NCI-H524 (cell line): ENCODE results near the gene HAUS8.
A peak's percentile ranks its signal among the peaks of the same experiment; 100 is the strongest.
"Not testable (repeated sequence)": the region's sequence is repeated elsewhere in the genome, so short reads cannot be mapped to it uniquely, and the experiment has no call there.

Experiments used
- DNase-seq, 2 experiments: peaks; one replicate each; lab custom pipeline; 2025; lab: John Stamatoyannopoulos, UW

HAUS8 gene, protein sequence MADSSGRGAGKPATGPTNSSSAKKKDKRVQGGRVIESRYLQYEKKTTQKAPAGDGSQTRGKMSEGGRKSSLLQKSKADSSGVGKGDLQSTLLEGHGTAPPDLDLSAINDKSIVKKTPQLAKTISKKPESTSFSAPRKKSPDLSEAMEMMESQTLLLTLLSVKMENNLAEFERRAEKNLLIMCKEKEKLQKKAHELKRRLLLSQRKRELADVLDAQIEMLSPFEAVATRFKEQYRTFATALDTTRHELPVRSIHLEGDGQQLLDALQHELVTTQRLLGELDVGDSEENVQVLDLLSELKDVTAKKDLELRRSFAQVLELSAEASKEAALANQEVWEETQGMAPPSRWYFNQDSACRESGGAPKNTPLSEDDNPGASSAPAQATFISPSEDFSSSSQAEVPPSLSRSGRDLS

DNA sequence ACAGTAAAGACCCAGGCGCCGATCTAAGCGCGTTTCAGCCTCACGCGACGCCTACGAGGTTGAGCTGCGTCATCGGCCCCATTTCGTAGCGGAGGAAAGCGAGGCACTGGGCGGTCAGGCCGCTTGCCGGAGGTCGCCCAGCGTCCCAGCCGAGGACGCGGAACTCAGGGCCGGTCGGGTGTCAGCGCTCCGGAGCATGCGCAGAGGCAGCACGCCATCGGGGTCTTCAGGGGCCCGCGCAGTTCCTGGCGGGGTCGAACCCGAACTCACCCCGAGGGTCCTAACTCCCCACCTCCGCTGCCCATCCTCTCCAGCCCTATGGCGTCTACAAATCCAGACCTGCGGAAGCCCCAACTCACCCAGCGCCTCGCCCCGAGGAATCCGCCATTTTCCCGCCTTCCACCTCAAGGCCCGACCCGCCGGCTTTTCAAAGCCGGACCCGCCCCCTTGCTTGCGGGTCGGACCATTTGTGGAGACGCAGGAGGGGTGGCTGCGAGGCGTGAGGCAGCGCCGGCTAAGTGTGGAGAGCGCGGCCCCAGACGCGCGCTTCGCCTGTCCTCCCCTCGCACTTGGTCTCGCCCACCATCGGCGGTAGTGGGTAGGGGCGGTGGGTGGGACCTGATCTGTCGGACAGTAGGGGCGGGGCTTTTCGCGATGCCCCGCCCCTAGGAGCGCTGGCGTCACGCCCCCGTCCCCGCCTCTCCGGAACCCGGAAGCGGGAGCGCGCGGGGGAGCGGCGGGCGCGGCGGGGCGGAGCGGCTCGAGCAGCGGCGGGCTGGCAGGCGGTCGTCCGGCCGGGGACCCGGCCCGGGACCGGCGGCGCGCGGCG lies at the start of gene HAUS8, which contains the start of gene MYO9B:
Gene HAUS8, minus strand, starts transcription at position 418 of the 829 bp plus-strand sequence. Its CDS starts 30 bp downstream, at position 388.
Gene MYO9B, plus strand, starts transcription at position 743 of the 829 bp plus-strand sequence. CDS start 25,941 bp downstream, outside the sequence.
- DNase-seq: peak; percentile 97 to 99

DNA sequence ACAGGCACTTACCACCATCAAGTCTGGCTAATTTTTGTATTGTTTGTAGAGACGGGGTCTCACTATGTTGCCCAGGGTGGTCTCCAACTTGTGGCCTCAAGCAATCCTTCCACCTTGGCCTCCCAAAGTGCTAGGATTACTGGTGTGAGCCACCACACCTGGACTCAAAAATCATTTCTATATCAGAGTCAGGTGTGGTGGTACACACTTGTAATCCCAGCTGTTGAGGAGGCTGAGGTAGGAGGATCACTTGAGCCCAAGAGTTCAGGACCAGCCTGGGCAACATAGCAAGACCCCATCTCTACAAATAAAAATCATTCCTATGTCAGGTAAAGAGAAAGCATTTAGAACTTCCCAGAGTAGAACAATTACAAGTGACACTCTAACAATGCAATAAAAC lies 48.8 kb upstream of the HAUS8 start:
- DNase-seq: no peak

DNA sequence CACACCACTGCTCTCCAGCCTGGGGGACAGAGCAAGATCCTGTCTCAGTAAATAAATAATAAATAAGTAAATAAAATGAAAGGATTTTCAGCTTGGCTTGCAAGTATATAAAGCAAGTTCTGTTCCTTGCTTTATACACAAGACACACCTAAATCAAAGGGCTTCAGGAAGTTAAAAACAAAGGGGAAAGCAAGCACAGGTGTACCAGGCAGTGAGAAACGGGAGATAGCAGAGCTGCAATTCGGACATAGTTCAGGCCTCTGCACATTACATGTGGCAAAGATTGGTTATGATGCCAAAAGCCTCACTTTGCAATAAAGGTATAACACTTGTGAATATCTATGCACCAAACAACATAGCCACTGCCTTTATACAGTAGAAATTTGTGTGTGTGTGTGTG lies 47.8 kb upstream of the HAUS8 start:
- DNase-seq: no peak

DNA sequence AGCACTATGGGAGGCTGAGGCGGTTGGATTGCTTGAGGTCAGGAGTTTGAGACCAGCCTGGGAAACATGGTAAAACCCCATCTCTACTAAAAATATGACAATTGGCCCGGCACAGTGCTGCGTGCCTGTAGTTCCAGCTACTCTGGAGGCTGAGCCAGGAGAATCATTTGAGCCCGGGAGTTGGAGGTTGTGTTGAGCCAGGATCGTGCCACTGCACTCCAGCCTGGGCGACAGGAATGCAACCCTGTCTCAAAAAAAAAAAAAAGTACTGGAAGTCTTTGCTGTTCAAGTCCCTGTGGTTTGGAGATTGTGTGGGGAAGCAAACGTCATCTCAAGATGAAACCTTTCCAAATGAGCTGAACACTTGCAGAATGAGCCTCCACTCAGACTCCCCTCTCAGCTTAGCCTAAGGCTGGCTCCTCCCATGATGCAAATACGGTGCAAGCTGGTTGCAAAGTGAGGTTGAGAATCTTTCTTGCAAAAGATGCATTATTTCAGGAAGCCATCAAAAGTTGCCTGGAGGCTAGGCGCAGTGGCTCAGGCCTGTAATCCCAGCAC lies 46.6 kb upstream of the HAUS8 start:
- no peak for DNase-seq

DNA sequence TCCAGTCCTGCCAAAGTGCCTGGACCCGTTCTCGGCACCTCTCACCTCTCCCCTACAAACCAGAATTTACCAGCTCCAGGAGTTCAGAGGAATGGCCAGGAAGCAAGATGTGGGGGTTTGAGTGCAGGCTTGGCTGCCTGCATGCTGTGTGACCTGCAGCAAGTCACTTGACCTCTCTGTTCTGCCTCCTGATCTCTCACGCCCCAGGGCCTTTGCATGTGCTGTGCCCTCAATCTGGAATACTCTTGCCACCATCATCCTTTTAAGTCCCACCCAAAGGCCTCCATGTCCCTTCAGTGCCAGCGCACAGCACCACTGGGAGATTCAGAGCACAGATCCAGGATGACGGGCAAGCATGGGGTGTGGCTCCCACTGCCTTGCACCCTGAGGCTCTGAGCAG lies 43.7 kb upstream of the HAUS8 start:
- DNase-seq: no peak

DNA sequence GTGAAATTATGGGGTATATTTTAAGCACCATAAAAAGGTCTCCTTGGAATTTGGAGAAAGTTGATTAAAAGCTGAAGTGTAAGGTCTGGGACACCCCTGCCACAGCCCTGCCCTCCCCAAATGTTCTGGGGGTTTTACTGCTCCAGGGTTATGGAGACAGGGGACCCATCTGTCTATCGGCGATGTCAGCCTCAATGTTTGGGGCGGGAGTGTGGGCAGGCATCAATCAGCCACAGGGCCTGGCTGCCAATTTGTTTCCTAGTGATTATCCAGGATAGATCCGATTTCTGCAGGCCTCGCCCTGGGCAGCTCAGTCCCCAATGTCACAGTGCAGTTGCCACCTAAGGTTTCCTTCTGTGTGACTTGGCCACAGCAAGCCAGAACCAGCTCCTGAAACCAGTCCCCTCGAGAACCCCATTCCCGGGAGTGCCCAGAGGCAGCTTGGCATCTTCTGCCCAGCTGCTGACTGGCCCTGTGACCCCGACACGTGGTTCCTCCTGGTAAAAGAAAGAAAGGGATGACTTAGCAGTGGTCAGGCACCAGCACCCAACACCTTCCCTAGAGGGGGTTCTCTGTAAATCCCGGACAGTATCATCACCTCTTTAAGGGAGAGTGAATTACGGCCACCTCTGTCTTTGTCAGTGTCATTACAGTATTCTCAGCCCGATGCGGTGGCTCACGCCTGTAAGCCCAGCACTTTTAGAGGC lies 41.9 kb upstream of the HAUS8 start:
- DNase-seq: no peak

DNA sequence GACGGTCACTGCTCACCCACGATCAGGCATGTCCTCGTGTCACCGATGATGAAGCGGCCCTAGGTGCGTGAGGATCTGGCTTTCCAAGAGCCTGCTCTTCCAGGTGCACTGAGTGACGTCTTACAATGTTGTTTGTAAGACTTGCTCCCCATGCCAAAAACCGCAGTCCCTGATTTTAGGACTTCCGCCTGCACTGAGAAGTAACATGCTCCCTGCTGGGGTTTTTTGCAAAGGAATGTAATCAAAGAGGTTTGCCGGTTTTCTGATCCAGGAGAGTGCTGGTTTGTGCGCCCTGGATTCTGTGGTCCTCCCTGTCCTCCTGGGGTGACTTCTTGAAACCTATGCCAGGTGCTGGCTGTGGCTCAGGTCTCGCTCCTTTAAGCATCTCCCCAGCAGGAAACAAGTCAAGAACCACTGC lies 39.2 kb upstream of the HAUS8 start:
- DNase-seq: no peak

DNA sequence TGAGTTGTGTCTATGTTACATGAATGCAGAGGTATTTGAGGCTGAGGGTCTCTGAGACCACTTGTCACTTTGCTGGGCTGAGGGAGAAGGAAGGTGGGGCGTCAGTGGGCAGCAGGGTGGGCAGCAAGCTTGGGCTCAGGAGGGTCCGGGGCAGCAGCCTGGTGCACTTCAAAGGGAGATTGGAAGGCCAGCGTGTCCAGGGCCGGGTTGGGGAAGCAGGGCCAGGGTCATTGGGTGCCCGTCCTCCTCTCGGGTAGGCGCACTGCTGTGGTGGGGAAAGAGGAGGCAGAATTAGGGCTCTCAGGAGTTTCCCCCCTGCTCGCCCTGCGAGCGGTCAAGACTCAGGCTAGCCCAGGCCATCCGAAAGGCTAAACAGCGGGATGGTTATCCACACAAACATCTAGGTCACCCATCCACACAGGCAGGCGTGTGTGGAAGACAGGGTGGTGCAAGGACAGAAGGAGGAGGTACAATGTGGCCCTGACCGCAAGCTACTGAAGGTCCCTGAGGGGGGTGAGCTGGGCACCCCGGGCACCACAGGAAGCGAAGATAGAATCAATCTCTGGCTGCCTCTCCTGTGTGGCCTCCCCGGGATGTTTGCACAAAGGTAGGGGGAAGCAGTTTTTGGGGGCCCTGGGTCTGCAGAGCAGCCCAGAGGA lies 38.0 kb upstream of the HAUS8 start:
- DNase-seq: no peak

DNA sequence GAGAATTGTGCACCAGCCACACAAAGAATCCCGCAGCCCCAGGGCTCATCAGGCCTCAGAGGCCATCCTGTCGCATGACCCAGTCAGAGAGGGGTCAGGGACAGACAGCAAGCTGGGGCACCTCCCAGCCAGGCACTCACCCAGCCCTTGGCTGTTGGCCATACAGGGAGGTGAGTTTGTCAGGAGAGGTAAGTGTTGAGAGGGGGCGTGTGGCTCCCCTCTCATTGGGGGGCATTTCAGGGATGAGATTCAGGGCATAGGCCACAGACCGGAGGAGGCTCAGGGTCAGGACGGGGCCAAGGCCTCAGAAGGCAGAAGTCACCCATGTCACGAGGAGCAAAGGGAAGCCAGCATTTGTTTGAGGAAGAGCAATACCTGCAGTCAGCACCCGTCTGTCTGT lies 37.4 kb upstream of the HAUS8 start:
- no peak for DNase-seq

DNA sequence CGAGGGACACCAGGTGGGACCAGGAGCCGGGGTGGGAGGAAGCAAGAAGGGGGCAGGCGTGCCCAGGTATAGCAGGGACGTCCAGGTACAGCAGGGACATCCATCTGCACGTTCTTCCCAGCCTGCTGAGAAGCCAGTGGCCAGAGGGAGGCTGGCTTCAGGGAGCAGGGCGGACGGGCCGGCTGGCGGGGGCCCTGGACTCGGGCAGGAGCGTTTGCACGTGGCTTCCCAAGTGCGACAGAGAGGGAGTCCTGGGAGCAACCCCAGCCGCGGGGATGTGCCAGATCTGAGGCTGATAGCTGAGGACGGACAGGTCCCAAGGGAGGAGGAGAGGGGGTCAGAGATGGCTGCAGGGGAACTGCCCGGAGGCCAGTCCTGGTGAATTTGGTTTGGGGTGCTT lies 37.0 kb upstream of the HAUS8 start:
- no peak for DNase-seq

DNA sequence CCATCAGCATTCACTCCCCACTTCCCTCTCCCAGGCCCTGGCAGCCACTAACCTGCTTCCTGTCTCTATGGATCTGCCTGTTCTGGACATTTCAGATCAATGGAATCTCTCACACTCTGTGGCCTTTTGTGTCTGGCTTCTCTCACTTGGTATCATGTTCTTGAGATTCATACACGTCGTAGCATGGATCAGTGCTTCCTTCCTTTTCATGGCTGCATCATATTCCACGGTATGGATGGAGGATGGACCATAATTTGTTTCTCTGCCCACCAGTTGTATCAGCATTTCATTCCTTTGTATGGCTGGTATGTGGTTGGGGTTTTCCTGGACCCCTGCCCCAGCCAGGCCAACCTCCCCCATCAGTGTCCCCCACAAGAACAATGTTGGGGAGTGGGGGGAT lies 36.5 kb upstream of the HAUS8 start:
- DNase-seq: no peak

DNA sequence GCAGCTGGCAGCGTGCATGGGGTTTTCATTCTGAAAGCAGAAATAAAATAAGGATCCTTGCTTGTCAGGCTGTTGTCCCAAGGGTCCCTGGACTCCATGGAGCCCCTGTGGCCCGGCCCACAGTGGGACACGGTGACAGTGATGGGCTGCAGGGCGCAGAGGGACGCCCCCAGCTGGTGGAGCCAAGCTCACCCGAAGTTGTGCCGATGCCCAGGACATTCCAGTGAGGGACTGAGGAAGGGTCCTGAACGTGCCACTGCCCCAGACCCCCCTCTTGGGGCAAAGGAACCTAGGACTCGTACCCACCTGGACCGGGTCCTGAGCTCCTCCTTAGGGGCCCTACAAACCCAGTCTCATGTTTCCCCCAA lies 35.3 kb upstream of the HAUS8 start:
- DNase-seq: no peak

DNA sequence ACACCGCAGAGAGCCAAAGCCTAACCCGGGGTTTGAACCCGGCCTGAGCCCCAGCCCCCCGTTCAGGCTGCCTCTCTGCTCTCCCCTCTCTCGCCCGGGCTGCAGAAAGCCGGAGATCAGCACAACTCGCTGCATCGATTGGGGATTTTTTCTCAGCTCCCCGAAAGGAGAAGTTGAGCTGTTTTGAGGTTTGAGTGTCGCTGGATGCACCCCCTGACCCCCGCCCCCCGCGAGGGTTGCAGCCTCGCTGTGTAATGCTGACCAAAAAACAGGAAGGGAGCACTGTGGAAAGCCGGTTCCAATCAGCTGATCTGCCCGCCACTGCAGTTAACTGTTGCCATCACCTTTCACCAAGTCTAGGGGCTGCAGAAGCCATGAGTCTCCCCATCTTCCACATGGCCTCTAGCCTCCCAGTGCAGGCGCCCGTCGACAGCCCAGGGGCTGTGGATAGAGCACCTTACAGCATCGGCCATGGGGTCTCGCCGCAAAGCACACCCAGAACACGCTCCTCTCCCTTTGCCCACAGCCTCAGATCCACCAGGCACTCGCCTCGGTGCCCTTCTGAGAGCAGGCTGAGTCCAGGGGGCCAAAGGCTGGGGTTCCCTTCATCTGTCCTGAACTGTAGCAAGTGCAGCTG lies 34.8 kb upstream of the HAUS8 start:
- DNase-seq: no peak

DNA sequence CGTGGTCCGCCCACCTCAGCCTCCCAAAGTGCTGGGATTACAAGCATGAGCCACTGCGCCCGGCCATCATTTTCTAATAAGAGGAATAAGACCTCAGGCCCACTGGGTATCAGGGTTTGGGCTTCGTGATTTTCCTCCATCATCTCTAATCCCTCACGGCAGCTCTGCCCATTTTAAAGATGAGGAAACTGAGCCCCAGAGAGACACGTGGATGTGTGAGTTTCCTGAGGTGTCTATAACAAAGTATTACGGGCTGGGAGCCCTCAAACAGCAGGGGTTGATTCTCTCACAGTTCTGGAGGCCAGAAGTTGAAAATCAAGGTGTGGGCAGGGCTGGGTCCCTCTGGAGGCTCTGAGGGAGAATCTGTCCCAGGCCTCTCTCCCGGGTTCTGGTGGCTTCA lies 34.0 kb upstream of the HAUS8 start:
- DNase-seq: no peak

DNA sequence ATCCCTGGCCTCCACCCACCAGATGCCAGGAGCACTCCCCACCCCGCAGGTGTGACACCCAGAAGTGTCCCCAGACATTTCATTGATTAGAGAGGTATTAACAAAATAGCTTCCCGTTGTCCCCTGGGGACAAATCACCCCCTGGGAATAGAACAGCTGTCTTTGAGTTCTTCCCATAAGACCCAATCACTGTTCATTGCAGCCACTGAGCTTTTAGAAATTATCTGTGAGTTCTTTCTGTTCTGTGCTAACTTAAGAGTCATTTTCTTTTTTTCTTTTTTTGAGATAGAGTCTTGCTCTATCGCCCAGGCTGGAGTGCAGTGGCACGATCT lies 33.2 kb upstream of the HAUS8 start:
- DNase-seq: no peak

DNA sequence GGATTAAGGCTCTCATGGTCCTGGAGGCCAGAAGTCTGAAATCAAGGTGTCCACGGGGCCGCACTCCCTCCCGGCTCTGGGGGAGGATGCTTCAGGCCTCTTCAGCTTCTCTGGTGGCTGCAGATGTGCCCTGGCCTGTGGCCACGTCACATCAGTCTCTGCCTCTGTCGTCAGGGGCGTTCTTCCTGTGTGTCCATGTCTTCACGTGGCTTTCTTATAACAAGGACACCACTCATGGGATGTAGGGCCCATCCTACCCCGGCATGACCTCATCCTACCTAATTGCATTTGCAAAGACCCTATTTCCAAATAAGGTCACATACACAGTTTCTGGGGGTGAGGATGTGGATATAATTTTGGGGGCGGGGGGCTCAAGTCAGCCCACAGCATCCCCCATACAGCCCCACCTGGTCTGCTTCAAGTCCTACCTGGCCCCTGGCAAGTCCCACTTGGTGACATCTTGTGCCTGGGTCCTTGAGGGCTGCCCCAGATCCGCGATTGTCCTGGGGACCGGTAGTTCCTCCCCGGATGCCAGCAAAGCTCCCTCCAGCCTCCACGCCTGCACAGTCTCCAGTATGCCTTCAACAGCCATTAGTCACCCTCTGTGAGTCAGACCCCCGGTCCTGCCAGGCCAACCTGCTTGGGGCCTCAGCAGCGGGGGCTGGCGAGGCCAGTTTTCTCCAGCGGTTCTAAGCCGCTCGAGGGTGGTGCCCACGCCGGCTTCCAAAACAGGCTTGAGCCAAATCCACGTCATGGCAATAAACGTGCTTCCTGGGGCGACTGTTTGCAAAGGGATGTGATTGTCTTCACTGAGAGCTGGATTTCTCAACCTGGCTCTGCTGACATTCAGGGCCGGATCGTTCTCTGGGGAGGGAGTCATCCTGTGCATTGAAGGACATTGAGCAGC lies 32.5 kb upstream of the HAUS8 start:
- DNase-seq: no peak

DNA sequence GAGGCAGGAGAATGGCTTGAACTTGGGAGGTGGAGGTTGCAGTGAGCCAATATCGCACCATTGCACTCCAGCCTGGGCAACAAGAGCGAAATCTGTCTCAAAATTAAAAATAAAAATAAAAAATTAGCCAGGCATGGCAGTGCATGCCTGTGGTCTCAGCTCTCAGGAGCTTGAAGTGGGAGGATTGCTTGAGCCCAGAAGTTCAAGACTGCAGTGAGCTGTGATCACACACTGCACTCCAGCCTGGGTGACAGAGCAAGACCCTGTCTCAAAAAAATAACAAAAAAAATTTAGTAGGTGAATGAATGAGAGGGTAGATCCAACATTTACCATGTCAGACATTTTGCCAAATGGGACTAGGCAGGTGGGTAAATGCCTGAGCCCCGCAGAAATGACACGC lies 31.7 kb upstream of the HAUS8 start:
- not testable (repeated sequence) for DNase-seq

DNA sequence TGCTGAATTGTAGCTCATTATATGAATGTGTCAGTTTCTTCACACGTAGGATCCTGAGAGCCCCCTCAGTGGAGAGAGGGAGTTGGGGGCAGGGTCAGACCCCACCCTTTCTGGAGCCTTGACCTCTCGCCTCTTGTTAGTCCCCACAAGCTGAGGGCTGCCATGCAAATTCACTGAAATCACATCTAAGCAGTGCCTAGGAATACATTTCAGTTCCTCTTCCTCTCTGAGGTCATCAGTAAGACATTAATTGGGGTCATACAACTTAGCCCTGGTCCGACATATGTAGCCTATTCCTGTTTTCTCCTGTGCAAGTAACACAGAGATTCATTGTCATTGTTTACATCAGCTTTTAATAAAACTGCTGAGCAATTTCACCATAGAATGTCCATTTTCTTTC lies 30.3 kb upstream of the HAUS8 start:
- no peak for DNase-seq

DNA sequence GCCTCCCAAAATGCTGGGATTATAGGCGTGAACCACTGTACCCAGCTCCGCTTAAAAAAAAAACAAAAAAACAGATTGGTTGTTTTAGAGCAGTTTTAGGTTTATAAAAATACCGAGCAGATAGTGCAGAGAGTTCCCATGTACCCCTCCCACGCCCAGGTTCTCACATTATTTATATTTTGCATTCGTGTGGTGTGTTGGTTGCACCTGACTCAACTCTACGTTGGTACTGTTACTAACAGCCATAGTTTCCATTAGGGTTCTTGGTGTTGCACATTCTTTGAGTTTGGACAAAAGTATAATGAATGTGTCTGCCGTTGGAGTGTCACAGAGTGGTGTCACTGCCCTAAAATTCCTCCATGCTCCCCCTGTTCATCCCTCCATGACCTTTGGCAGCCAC lies 29.4 kb upstream of the HAUS8 start:
- no peak for DNase-seq

DNA sequence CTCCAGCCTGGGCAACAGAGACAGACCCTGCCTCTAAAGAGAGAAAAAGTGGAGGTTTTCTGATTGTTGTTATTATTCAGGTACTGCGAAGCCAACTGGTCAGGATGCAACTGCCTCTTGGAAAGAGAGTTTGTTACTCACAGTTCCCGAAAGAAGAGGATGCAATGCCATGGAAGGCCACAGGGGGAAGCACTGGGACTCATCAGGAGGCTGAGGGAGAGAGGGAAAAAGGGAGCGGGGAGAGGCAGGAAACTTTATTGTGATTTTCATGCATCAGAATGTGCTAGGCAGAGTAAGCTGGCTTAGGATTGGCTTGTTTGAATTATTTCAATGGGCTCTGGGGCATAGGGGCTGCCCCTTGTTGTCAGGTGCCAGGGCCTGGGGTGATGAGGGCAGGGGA lies 27.9 kb upstream of the HAUS8 start:
- peak; percentile 31 to 34 for DNase-seq
